ENCODE data around the gene ALAS2. TPM values are rescaled to one million over a fixed set of nuclear protein-coding genes. Genes with fewer than 3 reads are reported as not detected.
"Not testable (repeated sequence)": the region's sequence is repeated elsewhere in the genome, so short reads cannot be mapped to it uniquely, and the experiment has no call there.

Gene ALAS2
- not detected in 2 replicates for total RNA-seq (2014; rRNA removed; shearing (Covaris generic))

- no peak within 1 kb of the TSS for H3K27ac ChIP-seq
- H3K36me3 ChIP-seq = no peaks in the 10 kb centered on the region
- no peaks in the 10 kb centered on the region for H3K4me1 ChIP-seq
Observed at GRCh38 chrX:55030271-55031205, at the start of gene ALAS2. Gene ALAS2, minus strand, starts transcription at chrX:55030977. Its CDS starts 4,977 bp downstream, at chrX:55026000.

GRCh38 chrX:55074851-55075467, 44.2 kb upstream of the ALAS2 start, which contains the start of gene PAGE2B:
Gene PAGE2B, plus strand, starts transcription at chrX:55075030. Its CDS starts 1,012 bp downstream, at chrX:55076042.
- no peak for DNase-seq
- Histone ChIP-seq H3K9me3 (replicated peaks) (no peaks in the 10 kb centered on the region), H3K4me1 (no peaks in the 10 kb centered on the region), H3K4me3 (no peak within 1 kb of the TSS), H3K27ac (no peak within 1 kb of the TSS), H3K27me3 (no peaks in the 10 kb centered on the region), H3K36me3 (no peaks in the 10 kb centered on the region)

More at GRCh38 chrX:55030271-55031205, at the start of gene ALAS2:
- Histone ChIP-seq H3K27me3 (no peaks in the 10 kb centered on the region), H3K9me3 (replicated peaks) (no peaks in the 10 kb centered on the region), H3K4me3 (no peak within 1 kb of the TSS)
- DNase-seq = no peak

GRCh38 chrX:55072286-55072685, 41.5 kb upstream of the ALAS2 start:
- no peak for DNase-seq
- Histone ChIP-seq H3K4me3 (no peak overlapping the region), H3K9me3 (replicated peaks) (no peaks in the 10 kb centered on the region), H3K27me3 (no peaks in the 10 kb centered on the region), H3K36me3 (no peaks in the 10 kb centered on the region), H3K27ac (no peak overlapping the region), H3K4me1 (no peaks in the 10 kb centered on the region)

GRCh38 chrX:55067180-55067579, 36.4 kb upstream of the ALAS2 start:
- not testable (repeated sequence) for H3K27ac ChIP-seq; H3K36me3 ChIP-seq; H3K9me3 ChIP-seq (replicated peaks)

GRCh38 chrX:55057675-55058249, 27.0 kb upstream of the ALAS2 start:
- Histone ChIP-seq H3K4me1 (no peaks in the 10 kb centered on the region), H3K4me3 (0 out of 2 replicates have a peak overlapping the region, but pooled peaks have one; percentile 21), H3K36me3 (no peaks in the 10 kb centered on the region), H3K27ac (no peak overlapping the region), H3K9me3 (replicated peaks) (no peaks in the 10 kb centered on the region), H3K27me3 (no peaks in the 10 kb centered on the region)
- DNase-seq = peak in 1 of 2 experiments; percentile 45

More at GRCh38 chrX:55067180-55067579, 36.4 kb upstream of the ALAS2 start:
- not testable (repeated sequence) for H3K4me1 ChIP-seq, H3K27me3 ChIP-seq, DNase-seq, H3K4me3 ChIP-seq

- Histone ChIP-seq H3K4me1 (no peaks in the 10 kb centered on the region), H3K27me3 (no peaks in the 10 kb centered on the region), H3K36me3 (no peaks in the 10 kb centered on the region), H3K4me3 (0 out of 2 replicates have a peak overlapping the region, but pooled peaks have one; percentile 21), H3K27ac (no peak overlapping the region), H3K9me3 (replicated peaks) (no peaks in the 10 kb centered on the region)
- DNase-seq = peak in 1 of 2 experiments; percentile 0
Observed at GRCh38 chrX:55056820-55057674, 26.3 kb upstream of the ALAS2 start.

- H3K27me3 ChIP-seq; H3K36me3 ChIP-seq; DNase-seq; H3K9me3 ChIP-seq (replicated peaks); H3K27ac ChIP-seq; H3K4me1 ChIP-seq; H3K4me3 ChIP-seq: not testable (repeated sequence)
Observed at GRCh38 chrX:55050599-55050998, 19.8 kb upstream of the ALAS2 start.

- Histone ChIP-seq H3K4me1 (no peaks in the 10 kb centered on the region), H3K27ac (no peak overlapping the region), H3K9me3 (replicated peaks) (no peaks in the 10 kb centered on the region), H3K4me3 (no peak overlapping the region), H3K27me3 (no peaks in the 10 kb centered on the region), H3K36me3 (no peaks in the 10 kb centered on the region)
- DNase-seq = no peak
Observed at GRCh38 chrX:55041514-55041913, 10.7 kb upstream of the ALAS2 start.

- H3K4me1 ChIP-seq = no peaks in the 10 kb centered on the region
- no peaks in the 10 kb centered on the region for H3K27me3 ChIP-seq
- no peaks in the 10 kb centered on the region for H3K36me3 ChIP-seq
- DNase-seq = no peak
- H3K4me3 ChIP-seq = no peak overlapping the region
- H3K27ac ChIP-seq = no peak overlapping the region
- H3K9me3 ChIP-seq (replicated peaks) = no peaks in the 10 kb centered on the region
Observed at GRCh38 chrX:55039471-55039870, 8.7 kb upstream of the ALAS2 start.

- H3K36me3 ChIP-seq = no peaks in the 10 kb centered on the region
- no peaks in the 10 kb centered on the region for H3K27me3 ChIP-seq
- H3K27ac ChIP-seq = no peak overlapping the region
- DNase-seq = no peak
- no peaks in the 10 kb centered on the region for H3K9me3 ChIP-seq (replicated peaks)
- H3K4me3 ChIP-seq = no peak overlapping the region
- no peaks in the 10 kb centered on the region for H3K4me1 ChIP-seq
Observed at GRCh38 chrX:55033429-55033828, 2.7 kb upstream of the ALAS2 start.

- Histone ChIP-seq H3K27me3 (no peaks in the 10 kb centered on the region), H3K4me1 (no peaks in the 10 kb centered on the region), H3K9me3 (replicated peaks) (no peaks in the 10 kb centered on the region)
Observed at GRCh38 chrX:55029291-55029690, 1.5 kb downstream of the ALAS2 start.

GRCh38 chrX:55028611-55029010, 2.2 kb downstream of the ALAS2 start:
- Histone ChIP-seq H3K4me3 (no peak overlapping the region), H3K9me3 (replicated peaks) (no peaks in the 10 kb centered on the region), H3K27ac (no peak overlapping the region), H3K27me3 (no peaks in the 10 kb centered on the region), H3K4me1 (no peaks in the 10 kb centered on the region), H3K36me3 (no peaks in the 10 kb centered on the region)
- no peak for DNase-seq

More at GRCh38 chrX:55029291-55029690, 1.5 kb downstream of the ALAS2 start:
- H3K27ac ChIP-seq = no peak overlapping the region
- H3K4me3 ChIP-seq = no peak overlapping the region
- no peak for DNase-seq
- H3K36me3 ChIP-seq = no peaks in the 10 kb centered on the region

GRCh38 chrX:55028040-55028439, 2.7 kb downstream of the ALAS2 start:
- Histone ChIP-seq H3K27me3 (no peaks in the 10 kb centered on the region), H3K27ac (no peak overlapping the region), H3K4me3 (no peak overlapping the region), H3K36me3 (no peaks in the 10 kb centered on the region), H3K4me1 (no peaks in the 10 kb centered on the region), H3K9me3 (replicated peaks) (no peaks in the 10 kb centered on the region)
- DNase-seq = no peak

- Histone ChIP-seq H3K4me1 (no peaks in the 10 kb centered on the region), H3K27me3 (no peaks in the 10 kb centered on the region), H3K27ac (no peak overlapping the region), H3K36me3 (no peaks in the 10 kb centered on the region), H3K4me3 (no peak overlapping the region), H3K9me3 (replicated peaks) (no peaks in the 10 kb centered on the region)
- no peak for DNase-seq
Observed at GRCh38 chrX:55026840-55027239, 3.9 kb downstream of the ALAS2 start.
